SK-N-SH (cell line): ENCODE data around the gene SLC51A. TPM values are rescaled to one million over a fixed set of nuclear protein-coding genes. Genes with fewer than 3 reads are reported as not detected.
A peak's percentile ranks its signal among the peaks of the same experiment; 100 is the strongest.

Experiments used
- CTCF ChIA-PET: fragments of 300-600, 350-600 bp; formaldehyde crosslinking; extraction: SDS; loops from one replicate; lab custom pipeline; 2021; lab: Yijun Ruan, JAX
- POLR2A ChIA-PET: fragments of 350-600 bp; sonication (Branson Sonifier 250); formaldehyde crosslinking; extraction: SDS; loops from one replicate; lab custom pipeline; 2020; ENCODE audit warnings: antibody characterized with exemption, inconsistent platforms; lab: Yijun Ruan, JAX
- DNase-seq: peaks from one replicate; pipeline ENCODE4 v3.0.0; 2012
- H2AFZ ChIP-seq: fragments of 200-600 bp; sonication (generic); 2 replicates; pipeline ENCODE4 v1.8.1; 2016; ENCODE audit warnings: antibody characterized with exemption, mild to moderate bottlenecking, low read depth
- H3F3A ChIP-seq: fragments of 200-600 bp; sonication (generic); replicated peaks from 2 replicates; pipeline ENCODE3; 2016; ENCODE audit warnings: antibody characterized with exemption, mild to moderate bottlenecking; ENCODE audit not compliant: insufficient read depth
- H3K27ac ChIP-seq, 2 experiments: fragments of 200-500 bp in 1 of 2; fragments of 200-600 bp in 1 of 2; sonication (Bioruptor generic) in 1 of 2; sonication (generic), shearing (Covaris generic) in 1 of 2; 2 replicates each; pipeline versions ENCODE4 v1.5.1 to v1.6.1; 2014 to 2016; ENCODE audit warnings: low read depth in 2 of 2, inconsistent platforms in 1 of 2, low read length in 1 of 2, mild to moderate bottlenecking in 1 of 2, mixed read lengths in 1 of 2
- H3K27me3 ChIP-seq: fragments of 200-600 bp; sonication (generic), shearing (Covaris generic); 2 replicates; pipeline ENCODE4 v1.6.1; 2016; ENCODE audit warnings: mixed run types; ENCODE audit not compliant: insufficient read depth
- H3K36me3 ChIP-seq, 2 experiments: fragments of 200-500 bp in 1 of 2; fragments of 200-600 bp in 1 of 2; sonication (Bioruptor generic) in 1 of 2; sonication (generic) in 1 of 2; replicated peaks in 1 of 2; 2 replicates each; pipeline versions ENCODE3 to v1.5.1; 2014 to 2016; ENCODE audit warnings: low read length in 1 of 2, mild to moderate bottlenecking in 1 of 2; ENCODE audit not compliant: insufficient read depth in 2 of 2, control insufficient read depth in 1 of 2
- H3K4me1 ChIP-seq, 2 experiments: fragments of 200-500 bp in 1 of 2; fragments of 200-600 bp in 1 of 2; sonication (Bioruptor generic) in 1 of 2; sonication (generic), shearing (Covaris generic) in 1 of 2; 2 replicates each; pipeline versions ENCODE4 v1.5.1 to v1.6.1; 2014 to 2016; ENCODE audit warnings: low read depth in 1 of 2, low read length in 1 of 2, mixed run types in 1 of 2; ENCODE audit not compliant: insufficient read depth in 2 of 2, control insufficient read depth in 1 of 2
- H3K4me2 ChIP-seq: fragments of 200-600 bp; sonication (generic), shearing (Covaris generic); 2 replicates; pipeline ENCODE4 v1.6.1; 2017; ENCODE audit warnings: mixed run types
- H3K4me3 ChIP-seq, 2 experiments: fragments of 200-500 bp in 1 of 2; fragments of 200-600 bp in 1 of 2; sonication (Bioruptor generic) in 1 of 2; sonication (generic), shearing (Covaris generic) in 1 of 2; 2 replicates each; pipeline versions ENCODE4 v1.5.1 to v1.8.1; 2014 to 2016; ENCODE audit warnings: low read depth in 2 of 2, inconsistent platforms in 1 of 2, low read length in 1 of 2, mild to moderate bottlenecking in 1 of 2, mixed read lengths in 1 of 2, moderate library complexity in 1 of 2
- H3K79me2 ChIP-seq: fragments of 200-600 bp; sonication (generic); 2 replicates; pipeline ENCODE4 v1.8.1; 2017; ENCODE audit warnings: mild to moderate bottlenecking; ENCODE audit not compliant: insufficient read depth
- H3K9ac ChIP-seq: fragments of 200-600 bp; sonication (generic); 2 replicates; pipeline ENCODE4 v1.6.1; 2017; ENCODE audit warnings: mixed run types
- H3K9me2 ChIP-seq: fragments of 200-600 bp; sonication (generic); 2 replicates; pipeline ENCODE4 v1.6.1; 2017; ENCODE audit warnings: mixed run types
- H3K9me3 ChIP-seq: fragments of 200-600 bp; sonication (generic); 2 replicates; pipeline ENCODE4 v1.6.1; 2017; ENCODE audit warnings: mixed run types, mild to moderate bottlenecking, moderate library complexity
- H4K20me1 ChIP-seq: fragments of 200-600 bp; sonication (generic); 2 replicates; pipeline ENCODE4 v1.6.1; 2017; ENCODE audit warnings: mild to moderate bottlenecking, mixed run types; ENCODE audit not compliant: insufficient read depth
- ELF1 ChIP-seq: IDR thresholded peaks from 2 replicates; pipeline ENCODE4 v1.4.0; 2012
- FOXM1 ChIP-seq: IDR thresholded peaks from 2 replicates; pipeline ENCODE4 v1.4.0; 2012; ENCODE audit warnings: low read depth, mild to moderate bottlenecking
- GATA2 ChIP-seq: sonication (generic); formaldehyde crosslinking; IDR thresholded peaks from 2 replicates; pipeline ENCODE4 v1.5.0; 2020; ENCODE audit warnings: mild to moderate bottlenecking, missing genetic modification reagents
- NFIC ChIP-seq: IDR thresholded peaks from 2 replicates; pipeline ENCODE4 v1.4.0; 2012; ENCODE audit warnings: borderline replicate concordance
- NRF1 ChIP-seq: IDR thresholded peaks from 2 replicates; pipeline ENCODE4 v1.6.1; 2012; ENCODE audit warnings: low read depth, mild to moderate bottlenecking, low read length
- SMC3 ChIP-seq: IDR thresholded peaks from 2 replicates; pipeline ENCODE4 v1.6.1; 2012; ENCODE audit warnings: low read depth, low read length, improper control_type of control experiment
- TAF1 ChIP-seq: IDR thresholded peaks from 2 replicates; pipeline ENCODE4 v1.6.1; 2012; ENCODE audit warnings: low read depth, mild to moderate bottlenecking, low read length, moderate library complexity, borderline replicate concordance
- TCF12 ChIP-seq: IDR thresholded peaks from 2 replicates; pipeline ENCODE4 v1.4.0; 2012
- YY1 ChIP-seq: IDR thresholded peaks from 2 replicates; pipeline ENCODE4 v1.4.0; 2012; ENCODE audit warnings: low read depth, mild to moderate bottlenecking
- WGBS: methylation state at CpG from one replicate; pipeline ENCODE4 v1.1.6; 2017; ENCODE audit warnings: low lambda C conversion rate; 5-methylcytosine and 5-hydroxymethylcytosine counted together
- polyA plus RNA-seq, 3 experiments: library from polyadenylated mRNA; depleted of rRNA; stranded (reverse); fragments of >200 nt; gene quantifications; 2 replicates each; pipeline ENCODE4 v1.2.3, GENCODE V29; 2012
- TF ChIP-seq, protein P1 (sequence below): fragments of 150-350 bp; IDR thresholded peaks from 2 replicates; pipeline ENCODE4 v1.6.1; 2016; ENCODE audit warnings: mild to moderate bottlenecking, low read depth, low read length
- TF ChIP-seq, protein P2 (sequence below): IDR thresholded peaks from 2 replicates; pipeline ENCODE4 v1.4.0; 2012; ENCODE audit warnings: low read depth, borderline replicate concordance
- TF ChIP-seq, protein P3 (sequence below): IDR thresholded peaks from 2 replicates; pipeline ENCODE4 v1.6.1; 2012; ENCODE audit warnings: mild to moderate bottlenecking, low read depth, low read length, moderate library complexity

The SLC51A gene
- polyA plus RNA-seq, 1 of the 3 experiments (the other 2 are of a cell fraction) = not detected

DNA sequence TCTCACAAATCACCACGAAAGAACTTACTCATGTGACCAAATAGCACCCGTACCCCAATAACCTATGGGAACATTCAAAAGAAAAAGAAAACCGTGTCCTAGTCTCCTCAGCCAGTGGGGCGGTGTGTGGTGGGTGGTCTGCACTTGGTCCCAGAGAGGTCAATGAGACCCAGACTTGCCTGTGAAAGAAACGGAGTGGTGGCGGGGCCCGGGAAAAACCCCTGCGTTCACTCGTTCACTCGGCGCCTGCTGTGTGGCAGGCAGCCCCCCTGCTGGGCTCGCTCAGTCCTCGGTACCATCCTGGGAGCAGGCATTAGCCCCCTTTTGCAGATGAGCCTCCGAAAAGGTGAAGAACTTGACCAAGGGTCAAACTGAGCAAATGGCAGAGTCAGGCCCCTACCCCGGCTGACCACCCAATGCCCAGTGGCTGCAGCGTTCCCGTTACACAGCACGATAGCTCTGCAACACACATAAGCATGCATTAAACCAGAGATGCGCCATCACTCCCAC is 41.2 kb upstream of the SLC51A start:
- Histone ChIP-seq H3K4me1 (peaks cover 0 to 10% of the 10 kb centered on the region in 2 experiments; a peak in 2 of 4 replicates), H3K4me2 (no peak overlapping the region), H3K27me3 (no peaks in the 10 kb centered on the region)
- CTCF ChIA-PET = interaction anchor here (0.7 kb wide), 1 partner anchor 102 kb away, joined by 3 read pairs; no protein-coding TSS in a partner anchor
- no peak for TF ChIP-seq NRF1
- TF ChIP-seq YY1 = no peak
- no peak for TF ChIP-seq TAF1
- TF ChIP-seq NFIC = no peak
- TF ChIP-seq FOXM1 = no peak
- TF ChIP-seq, protein P1, sequence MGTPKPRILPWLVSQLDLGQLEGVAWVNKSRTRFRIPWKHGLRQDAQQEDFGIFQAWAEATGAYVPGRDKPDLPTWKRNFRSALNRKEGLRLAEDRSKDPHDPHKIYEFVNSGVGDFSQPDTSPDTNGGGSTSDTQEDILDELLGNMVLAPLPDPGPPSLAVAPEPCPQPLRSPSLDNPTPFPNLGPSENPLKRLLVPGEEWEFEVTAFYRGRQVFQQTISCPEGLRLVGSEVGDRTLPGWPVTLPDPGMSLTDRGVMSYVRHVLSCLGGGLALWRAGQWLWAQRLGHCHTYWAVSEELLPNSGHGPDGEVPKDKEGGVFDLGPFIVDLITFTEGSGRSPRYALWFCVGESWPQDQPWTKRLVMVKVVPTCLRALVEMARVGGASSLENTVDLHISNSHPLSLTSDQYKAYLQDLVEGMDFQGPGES = no peak
- TF ChIP-seq, protein P2, sequence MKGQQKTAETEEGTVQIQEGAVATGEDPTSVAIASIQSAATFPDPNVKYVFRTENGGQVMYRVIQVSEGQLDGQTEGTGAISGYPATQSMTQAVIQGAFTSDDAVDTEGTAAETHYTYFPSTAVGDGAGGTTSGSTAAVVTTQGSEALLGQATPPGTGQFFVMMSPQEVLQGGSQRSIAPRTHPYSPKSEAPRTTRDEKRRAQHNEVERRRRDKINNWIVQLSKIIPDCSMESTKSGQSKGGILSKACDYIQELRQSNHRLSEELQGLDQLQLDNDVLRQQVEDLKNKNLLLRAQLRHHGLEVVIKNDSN = no peak
- TF ChIP-seq, protein P3, sequence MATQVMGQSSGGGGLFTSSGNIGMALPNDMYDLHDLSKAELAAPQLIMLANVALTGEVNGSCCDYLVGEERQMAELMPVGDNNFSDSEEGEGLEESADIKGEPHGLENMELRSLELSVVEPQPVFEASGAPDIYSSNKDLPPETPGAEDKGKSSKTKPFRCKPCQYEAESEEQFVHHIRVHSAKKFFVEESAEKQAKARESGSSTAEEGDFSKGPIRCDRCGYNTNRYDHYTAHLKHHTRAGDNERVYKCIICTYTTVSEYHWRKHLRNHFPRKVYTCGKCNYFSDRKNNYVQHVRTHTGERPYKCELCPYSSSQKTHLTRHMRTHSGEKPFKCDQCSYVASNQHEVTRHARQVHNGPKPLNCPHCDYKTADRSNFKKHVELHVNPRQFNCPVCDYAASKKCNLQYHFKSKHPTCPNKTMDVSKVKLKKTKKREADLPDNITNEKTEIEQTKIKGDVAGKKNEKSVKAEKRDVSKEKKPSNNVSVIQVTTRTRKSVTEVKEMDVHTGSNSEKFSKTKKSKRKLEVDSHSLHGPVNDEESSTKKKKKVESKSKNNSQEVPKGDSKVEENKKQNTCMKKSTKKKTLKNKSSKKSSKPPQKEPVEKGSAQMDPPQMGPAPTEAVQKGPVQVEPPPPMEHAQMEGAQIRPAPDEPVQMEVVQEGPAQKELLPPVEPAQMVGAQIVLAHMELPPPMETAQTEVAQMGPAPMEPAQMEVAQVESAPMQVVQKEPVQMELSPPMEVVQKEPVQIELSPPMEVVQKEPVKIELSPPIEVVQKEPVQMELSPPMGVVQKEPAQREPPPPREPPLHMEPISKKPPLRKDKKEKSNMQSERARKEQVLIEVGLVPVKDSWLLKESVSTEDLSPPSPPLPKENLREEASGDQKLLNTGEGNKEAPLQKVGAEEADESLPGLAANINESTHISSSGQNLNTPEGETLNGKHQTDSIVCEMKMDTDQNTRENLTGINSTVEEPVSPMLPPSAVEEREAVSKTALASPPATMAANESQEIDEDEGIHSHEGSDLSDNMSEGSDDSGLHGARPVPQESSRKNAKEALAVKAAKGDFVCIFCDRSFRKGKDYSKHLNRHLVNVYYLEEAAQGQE = no peak
- TF ChIP-seq, all 33 proteins: peak for 0
- H3K9ac ChIP-seq = no peak overlapping the region
- WGBS = 80% methylated on average over 15 of the region's 19 CpGs
- H3K9me3 ChIP-seq = no peaks in the 10 kb centered on the region
- no peak overlapping the region for H3K27ac ChIP-seq
- no peak overlapping the region for H2AFZ ChIP-seq
- POLR2A ChIA-PET = no interaction called here
- H3K9me2 ChIP-seq = no peaks in the 10 kb centered on the region
- H4K20me1 ChIP-seq = no peaks in the 10 kb centered on the region
- no peaks in the 10 kb centered on the region for H3K79me2 ChIP-seq
- no peaks in the 10 kb centered on the region for H3K36me3 ChIP-seq
- DNase-seq = peak; percentile 4
- H3K4me3 ChIP-seq = no peak overlapping the region
- H3F3A ChIP-seq = no peaks in the 10 kb centered on the region

GRCh38 chr3:196175722-196176121 is 40.6 kb upstream of the SLC51A start:
- POLR2A ChIA-PET = no interaction called here
- Histone ChIP-seq H3K4me3 (no peak overlapping the region), H3K27me3 (no peaks in the 10 kb centered on the region), H3K36me3 (no peaks in the 10 kb centered on the region), H3K4me2 (no peak overlapping the region), H4K20me1 (no peaks in the 10 kb centered on the region), H2AFZ (no peak overlapping the region), H3K27ac (no peak overlapping the region), H3K9ac (no peak overlapping the region), H3K9me2 (no peaks in the 10 kb centered on the region), H3K4me1 (peaks cover 0 to 10% of the 10 kb centered on the region in 2 experiments; a peak in 2 of 4 replicates), H3K79me2 (no peaks in the 10 kb centered on the region), H3K9me3 (no peaks in the 10 kb centered on the region), H3F3A (no peaks in the 10 kb centered on the region)
- TF ChIP-seq YY1 (no peak), SMC3 (no peak), GATA2 (CRISPR knock-in tag) (no peak), TCF12 (no peak), TAF1 (no peak), ELF1 (no peak)
- TF ChIP-seq, protein P2 = no peak
- DNase-seq = peak; percentile 7
- CTCF ChIA-PET = interaction anchor here (0.7 kb wide), 1 partner anchor 102 kb away, joined by 3 read pairs; no protein-coding TSS in a partner anchor
- WGBS = 90% methylated on average over 7 of the region's 9 CpGs
